Measurements from ENCODE around the gene NHLH2. TPM values are rescaled to one million over a fixed set of nuclear protein-coding genes. Genes with fewer than 3 reads are reported as not detected.

NHLH2 gene
- total RNA-seq, 6 experiments from 2014 or later: not detected

DNA sequence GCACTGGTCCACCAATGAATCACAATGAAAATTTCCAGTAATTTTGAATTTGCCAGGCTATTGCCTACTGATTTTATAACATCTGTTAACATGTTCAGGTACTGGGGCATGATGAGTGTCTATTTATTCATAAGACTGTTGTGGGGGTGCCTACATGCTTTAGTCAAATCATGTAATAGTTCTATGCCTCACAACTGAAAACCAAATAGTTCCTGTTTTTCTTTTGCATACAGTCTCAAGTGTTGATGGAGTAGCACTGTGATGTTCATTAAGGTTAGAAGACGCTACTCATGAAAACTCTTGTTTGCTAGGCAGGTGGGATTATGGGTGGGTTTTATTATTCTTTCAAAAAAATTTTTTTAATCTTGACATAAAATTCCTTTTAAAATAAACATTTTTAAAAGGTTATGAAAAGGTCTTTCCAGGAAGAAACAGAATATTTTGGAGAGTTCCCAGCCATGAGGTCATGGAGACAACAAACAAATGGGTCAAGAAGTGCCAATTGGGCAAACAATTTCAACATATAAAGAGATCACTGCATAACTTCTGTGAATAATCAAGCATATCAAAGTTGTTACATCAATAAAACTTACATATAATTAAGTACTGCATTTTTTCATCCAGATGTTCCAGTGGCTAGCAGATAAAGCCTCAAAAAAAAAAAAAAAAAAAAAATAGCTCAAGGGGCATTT is 40.2 kb upstream of the NHLH2 start:
- Histone ChIP-seq H3K9me3 (no peaks in the 10 kb centered on the region), H3K27ac (no peak overlapping the region), H3K36me3 (no peaks in the 10 kb centered on the region), H3K27me3 (no peaks in the 10 kb centered on the region), H3K4me1 (peaks cover 0 to 4% (median 0%) of the 10 kb centered on the region in 4 donors), H3K4me3 (no peak overlapping the region)
- WGBS (ENCODE audit: insufficient coverage, low coverage, low lambda C conversion rate, missing lambda C conversion rate): 70% methylated on average over 1 of the region's 1 CpG
- intact Hi-C loops (cut with DNase I): no loop called here
- TF ChIP-seq POLR2A (IDR thresholded peaks at IDR 0.05): no peak
- TF ChIP-seq, protein P1, sequence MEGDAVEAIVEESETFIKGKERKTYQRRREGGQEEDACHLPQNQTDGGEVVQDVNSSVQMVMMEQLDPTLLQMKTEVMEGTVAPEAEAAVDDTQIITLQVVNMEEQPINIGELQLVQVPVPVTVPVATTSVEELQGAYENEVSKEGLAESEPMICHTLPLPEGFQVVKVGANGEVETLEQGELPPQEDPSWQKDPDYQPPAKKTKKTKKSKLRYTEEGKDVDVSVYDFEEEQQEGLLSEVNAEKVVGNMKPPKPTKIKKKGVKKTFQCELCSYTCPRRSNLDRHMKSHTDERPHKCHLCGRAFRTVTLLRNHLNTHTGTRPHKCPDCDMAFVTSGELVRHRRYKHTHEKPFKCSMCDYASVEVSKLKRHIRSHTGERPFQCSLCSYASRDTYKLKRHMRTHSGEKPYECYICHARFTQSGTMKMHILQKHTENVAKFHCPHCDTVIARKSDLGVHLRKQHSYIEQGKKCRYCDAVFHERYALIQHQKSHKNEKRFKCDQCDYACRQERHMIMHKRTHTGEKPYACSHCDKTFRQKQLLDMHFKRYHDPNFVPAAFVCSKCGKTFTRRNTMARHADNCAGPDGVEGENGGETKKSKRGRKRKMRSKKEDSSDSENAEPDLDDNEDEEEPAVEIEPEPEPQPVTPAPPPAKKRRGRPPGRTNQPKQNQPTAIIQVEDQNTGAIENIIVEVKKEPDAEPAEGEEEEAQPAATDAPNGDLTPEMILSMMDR (IDR thresholded peaks at IDR 0.05): no peak
- no peak for DNase-seq
- peak; percentile 51 to 89 (median 78) for ATAC-seq

DNA sequence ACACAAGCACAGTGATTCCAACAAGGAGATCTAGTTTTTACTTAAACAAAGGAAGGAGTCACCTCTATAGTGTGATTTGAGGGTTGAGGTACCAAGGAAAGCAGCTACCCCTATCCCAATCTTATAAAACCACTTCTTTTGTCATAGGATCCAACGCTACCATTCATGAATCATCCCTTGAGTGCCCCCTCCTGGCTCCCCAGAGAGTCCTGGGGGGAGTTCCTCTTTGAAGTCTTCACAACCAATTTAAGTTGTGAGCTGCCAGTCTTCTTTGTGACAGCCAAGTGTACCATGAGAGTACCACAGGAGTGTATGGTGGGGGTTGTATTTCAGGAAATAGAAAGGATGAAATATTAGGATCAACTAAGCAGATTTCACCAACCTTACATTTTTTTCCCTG is 39.1 kb upstream of the NHLH2 start:
- Histone ChIP-seq H3K4me1 (peaks cover 0 to 4% (median 0%) of the 10 kb centered on the region in 4 donors), H3K27me3 (no peaks in the 10 kb centered on the region), H3K9me3 (no peaks in the 10 kb centered on the region), H3K4me3 (no peak overlapping the region), H3K27ac (no peak overlapping the region), H3K36me3 (no peaks in the 10 kb centered on the region)
- intact Hi-C loops (cut with DNase I): no loop called here
- ATAC-seq (no peak), DNase-seq (no peak)
- no CpG with 5 or more reads among the region's 1 CpG for WGBS (ENCODE audit: insufficient coverage, low coverage, low lambda C conversion rate, missing lambda C conversion rate)
- no peak for TF ChIP-seq POLR2A (IDR thresholded peaks at IDR 0.05)
- TF ChIP-seq, protein P1 (IDR thresholded peaks at IDR 0.05): no peak

GRCh38 chr1:115877511-115877910 is 36.6 kb upstream of the NHLH2 start:
- 41% methylated on average over 4 of the region's 5 CpGs for WGBS (ENCODE audit: insufficient coverage, low coverage, low lambda C conversion rate, missing lambda C conversion rate)
- no peaks in the 10 kb centered on the region for H3K27me3 ChIP-seq
- TF ChIP-seq, protein P1 (IDR thresholded peaks at IDR 0.05): no peak
- no peak for TF ChIP-seq POLR2A (IDR thresholded peaks at IDR 0.05)
- no peaks in the 10 kb centered on the region for H3K9me3 ChIP-seq
- no peaks in the 10 kb centered on the region for H3K36me3 ChIP-seq
- no peak overlapping the region for H3K27ac ChIP-seq
- ATAC-seq (no peak), DNase-seq (no peak)
- H3K4me1 ChIP-seq: peaks cover 0 to 4% (median 0%) of the 10 kb centered on the region in 4 donors
- intact Hi-C loops (cut with DNase I): no loop called here
- no peak overlapping the region for H3K4me3 ChIP-seq

- no peaks in the 10 kb centered on the region for H3K9me3 ChIP-seq
- intact Hi-C loops (cut with DNase I): no loop called here
- no peaks in the 10 kb centered on the region for H3K36me3 ChIP-seq
- H3K27ac ChIP-seq: no peak overlapping the region
- H3K4me3 ChIP-seq: no peak overlapping the region
- no peaks in the 10 kb centered on the region for H3K27me3 ChIP-seq
- H3K4me1 ChIP-seq: no peaks in the 10 kb centered on the region
- 60% methylated on average over 5 of the region's 5 CpGs for WGBS (ENCODE audit: insufficient coverage, low coverage, low lambda C conversion rate, missing lambda C conversion rate)
- no peak for DNase-seq
- TF ChIP-seq, protein P1 (IDR thresholded peaks at IDR 0.05): no peak
- TF ChIP-seq POLR2A (IDR thresholded peaks at IDR 0.05): no peak
- ATAC-seq: no peak
These were observed 34.0 kb upstream of the NHLH2 start for GRCh38 chr1:115874904-115875303.

Data from right lobe of liver (tissue), 6 donors.